Right renal pelvis (tissue), 4 donors: ENCODE results near the gene OR2C3. TPM values are rescaled to one million over a fixed set of nuclear protein-coding genes. Genes with fewer than 3 reads are reported as not detected.

ENCODE experiments used
- DNase-seq, 4 donors: peaks; one replicate each; pipeline ENCODE4 v3.0.0-alpha.2; 2013; ENCODE audit warnings: low read depth in 4 of 4, low spot score in 3 of 4, missing footprints in 1 of 4
- polyA plus RNA-seq, 4 donors: library from polyadenylated mRNA; unstranded; fragments of 120-200 nt; gene quantifications; one replicate each; pipeline ENCODE4 v1.2.1, GENCODE V29; 2013; ENCODE audit not compliant: insufficient read length in 4 of 4

OR2C3 gene
- polyA plus RNA-seq: 1 to 10 TPM in 1 of 4 donors, under 1 TPM in 3; 0.66 to 1.2 (median 0.92) TPM

DNA sequence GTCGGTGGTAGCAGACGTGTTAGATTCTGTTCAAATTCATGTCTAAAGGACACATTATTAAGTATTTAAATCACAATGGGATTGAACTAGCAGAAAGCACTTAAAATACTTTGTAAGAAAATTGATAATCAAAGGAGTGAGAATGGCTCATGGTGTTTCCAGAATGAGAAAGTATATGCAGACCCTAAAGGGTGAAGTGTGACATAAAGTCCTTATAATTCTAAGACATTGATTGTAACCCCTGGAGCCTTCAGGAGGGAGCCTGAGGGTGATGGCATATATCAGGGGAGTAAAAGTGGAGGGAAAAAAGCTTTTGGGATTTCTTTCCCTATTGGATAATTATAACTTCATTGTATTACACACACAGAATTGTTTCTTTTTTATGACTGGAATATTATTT, at the start of gene OR2C3:
Gene OR2C3, minus strand, starts transcription at position 101 of the 400 bp plus-strand sequence. CDS start 3,929 bp downstream, outside the sequence.
- DNase-seq: no peak

DNA sequence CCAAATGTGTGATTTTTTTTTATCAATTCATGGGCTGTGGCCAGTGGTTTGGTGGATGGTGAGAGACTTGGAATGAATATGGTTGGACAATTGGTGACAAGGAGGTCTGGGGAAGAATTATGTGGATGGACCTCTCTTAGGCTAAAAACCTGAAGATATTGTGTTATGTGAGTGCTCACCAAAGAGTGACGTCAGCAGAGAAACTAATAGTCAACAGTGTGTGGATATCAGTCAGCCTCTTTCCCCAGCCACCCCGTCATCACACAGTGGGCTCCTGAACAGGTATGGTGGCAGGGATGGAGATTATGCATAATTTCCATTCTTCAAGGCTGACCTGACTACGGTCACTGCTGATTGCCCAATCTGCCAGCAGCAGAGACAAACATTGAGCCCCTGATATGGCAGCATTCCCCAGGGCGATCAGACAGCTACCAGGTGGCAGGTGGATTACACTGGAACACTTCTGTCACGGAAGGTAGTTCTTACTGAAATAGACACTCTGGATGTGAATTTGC, 42.8 kb upstream of the OR2C3 start:
- DNase-seq: no peak

DNA sequence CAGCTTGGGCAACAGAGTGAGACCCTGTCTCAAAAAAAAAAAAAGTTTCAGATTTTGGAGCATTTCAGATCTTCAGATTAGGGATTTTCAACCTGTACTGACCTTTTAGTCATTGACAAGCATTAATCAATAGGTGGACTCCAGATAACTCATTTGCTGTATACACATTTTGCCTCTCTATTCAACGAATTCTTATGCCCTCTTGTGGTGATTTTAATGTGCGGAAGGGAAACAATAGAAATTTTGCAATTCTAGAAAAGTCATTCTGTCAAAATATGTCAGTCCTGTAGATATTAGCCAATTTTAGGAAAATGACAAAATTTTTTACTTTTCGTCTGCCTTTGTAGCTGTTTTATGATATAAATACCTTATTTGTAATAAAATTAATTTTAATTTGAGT, 40.3 kb upstream of the OR2C3 start:
- DNase-seq: peak in 2 of 4 donors; percentile 1 to 5

- no peak for DNase-seq
These were observed 38.4 kb upstream of the OR2C3 start for GRCh38 chr1:247574664-247575063.

DNA sequence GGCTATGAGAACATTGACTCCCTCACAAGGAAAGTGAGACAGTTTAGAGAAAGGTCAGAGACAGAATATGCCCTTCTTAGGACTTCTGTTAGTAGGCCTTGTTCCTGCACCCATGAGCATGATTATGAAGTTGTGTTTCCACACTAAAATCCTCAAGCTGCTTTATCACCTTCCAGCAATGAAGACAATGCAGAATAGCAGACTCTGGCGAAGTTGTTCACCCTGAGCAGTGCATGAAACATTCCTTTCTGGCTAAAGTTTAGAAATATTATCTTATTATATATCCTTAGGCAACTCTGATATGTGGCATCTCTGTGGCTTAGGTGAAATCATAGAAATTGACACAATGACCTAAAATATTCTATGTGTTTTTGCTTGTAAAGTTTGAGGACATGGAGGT, 38.0 kb upstream of the OR2C3 start:
- DNase-seq: no peak

DNA sequence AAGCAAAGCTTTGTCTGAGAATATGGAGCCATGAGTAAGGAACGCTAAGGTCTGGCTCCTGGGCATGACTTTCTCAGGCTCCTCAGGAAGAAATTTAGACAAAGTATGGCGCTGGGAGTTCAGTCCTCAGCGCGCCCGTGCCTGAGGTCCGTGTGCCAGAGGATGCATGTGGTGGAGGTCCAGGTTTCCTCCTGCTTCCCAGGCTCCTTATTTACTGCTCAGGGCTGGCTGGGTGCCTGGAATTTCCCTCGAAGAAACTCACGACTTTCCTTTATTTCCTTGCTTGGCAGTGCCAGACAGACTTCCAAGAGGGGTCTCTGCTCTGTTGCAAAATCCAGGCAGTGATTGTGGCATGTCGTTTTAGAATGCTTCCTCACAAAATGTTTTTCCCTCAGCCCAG, 26.0 kb upstream of the OR2C3 start:
- DNase-seq: no peak

- DNase-seq: no peak
These were observed 25.5 kb upstream of the OR2C3 start for GRCh38 chr1:247561711-247562110.

DNA sequence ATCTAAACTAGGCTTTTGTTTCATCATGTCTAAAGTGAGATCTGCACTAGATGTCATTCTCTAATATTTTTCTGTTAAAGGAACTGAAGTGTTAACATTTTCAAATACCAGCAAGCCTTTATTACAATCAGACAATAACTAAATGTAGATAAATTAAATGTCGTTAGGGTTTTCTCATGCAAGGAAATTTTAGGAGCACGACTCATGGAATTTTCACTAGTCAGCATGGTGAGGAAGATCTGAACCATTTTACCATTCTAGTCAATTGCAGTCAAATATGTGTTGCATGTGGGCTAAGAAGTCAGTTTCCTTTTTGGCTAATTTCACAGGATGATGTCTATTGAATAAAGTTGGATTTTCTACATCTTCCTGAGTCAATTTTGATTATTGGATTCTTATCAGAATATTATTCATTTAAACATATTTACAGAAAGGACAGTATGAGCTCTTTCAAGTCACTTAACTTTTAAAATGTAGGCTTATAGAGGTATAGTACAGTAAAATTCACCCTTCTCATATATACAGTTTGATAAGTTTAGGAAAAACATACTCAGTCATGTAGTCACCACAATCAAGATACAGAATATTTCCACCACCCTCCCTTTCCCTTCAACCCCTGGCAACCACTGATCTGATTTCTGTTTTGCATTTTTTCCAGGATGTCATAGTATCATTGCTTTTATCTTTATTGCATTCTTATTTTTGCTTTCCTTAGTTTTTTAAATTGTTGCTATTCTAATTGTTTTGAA, 21.9 kb upstream of the OR2C3 start:
- no peak for DNase-seq

DNA sequence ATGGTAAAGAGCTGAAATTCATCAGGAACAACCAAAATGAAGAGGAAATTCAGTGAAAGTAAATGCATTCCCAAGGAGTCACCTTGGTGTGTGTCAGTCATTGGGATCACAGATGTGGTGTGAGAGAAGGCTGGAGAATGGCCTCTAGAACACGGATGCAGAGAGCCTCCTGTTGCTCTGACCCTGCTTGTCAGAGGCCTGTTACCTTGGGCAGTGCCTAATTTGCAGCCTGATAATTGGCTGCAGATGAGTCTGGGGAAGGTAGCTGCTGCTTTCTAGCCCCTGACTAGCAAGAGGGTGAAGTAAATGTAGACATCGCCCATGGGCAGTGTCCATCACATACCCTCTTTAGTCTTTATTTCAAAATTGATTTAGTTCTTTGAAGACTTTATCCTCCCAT, 16.0 kb upstream of the OR2C3 start:
- no peak for DNase-seq

GRCh38 chr1:247551721-247552120, 15.5 kb upstream of the OR2C3 start:
- DNase-seq: no peak

GRCh38 chr1:247548769-247549182, 12.5 kb upstream of the OR2C3 start, which contains the start of gene GCSAML:
TSS of gene GCSAML (plus strand) at chr1:247549134. CDS start at chr1:247549192, 58 bp downstream.
- DNase-seq: no peak

DNA sequence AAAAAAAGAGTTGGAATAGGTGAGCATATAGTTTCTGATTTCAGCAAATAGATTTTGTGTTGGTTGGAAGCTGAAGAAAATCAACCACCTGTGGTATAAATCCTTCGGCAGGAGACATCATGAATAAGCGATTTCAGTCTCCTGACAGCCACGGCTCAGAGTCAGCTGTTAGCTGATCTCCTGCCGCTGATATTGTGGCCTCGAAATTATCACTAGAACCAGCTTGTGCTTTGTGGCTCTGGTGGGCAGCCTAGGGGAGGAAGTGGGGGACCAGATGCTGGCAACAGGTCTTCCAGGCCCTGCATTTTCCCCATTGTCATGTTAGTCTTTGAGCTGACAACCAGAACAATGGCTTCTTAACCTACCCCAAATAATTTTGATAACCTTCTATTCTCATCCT, 11.9 kb upstream of the OR2C3 start:
- DNase-seq: no peak

GRCh38 chr1:247542811-247543210, 6.6 kb upstream of the OR2C3 start:
- DNase-seq: no peak

GRCh38 chr1:247540581-247540980, 4.3 kb upstream of the OR2C3 start:
- no peak for DNase-seq

- DNase-seq: no peak
These were observed 3.0 kb upstream of the OR2C3 start for GRCh38 chr1:247539215-247539614.

- no peak for DNase-seq
These were observed 2.3 kb upstream of the OR2C3 start for GRCh38 chr1:247538561-247538960.

DNA sequence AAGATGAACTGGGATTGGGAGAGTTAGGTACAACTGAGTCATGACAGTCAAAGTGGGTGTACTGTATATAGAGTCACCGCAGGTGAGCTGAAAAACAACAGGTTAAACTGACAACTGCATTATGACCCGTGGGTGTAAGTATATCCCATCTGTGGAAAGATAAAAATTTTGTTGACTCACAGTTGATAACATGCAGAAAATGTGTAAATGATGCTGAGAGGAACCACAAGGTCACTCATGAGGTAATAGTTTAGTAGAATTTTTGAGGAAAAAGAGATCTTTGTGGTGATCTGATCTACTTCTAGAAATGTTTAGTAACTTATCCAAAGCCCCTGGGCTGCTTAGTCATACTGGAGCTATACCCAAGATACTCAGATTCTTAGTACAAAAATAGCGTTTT, 838 bp downstream of the OR2C3 start:
- DNase-seq: no peak

- no peak for DNase-seq
These were observed 4.3 kb downstream of the OR2C3 start for GRCh38 chr1:247531937-247532336.

DNA sequence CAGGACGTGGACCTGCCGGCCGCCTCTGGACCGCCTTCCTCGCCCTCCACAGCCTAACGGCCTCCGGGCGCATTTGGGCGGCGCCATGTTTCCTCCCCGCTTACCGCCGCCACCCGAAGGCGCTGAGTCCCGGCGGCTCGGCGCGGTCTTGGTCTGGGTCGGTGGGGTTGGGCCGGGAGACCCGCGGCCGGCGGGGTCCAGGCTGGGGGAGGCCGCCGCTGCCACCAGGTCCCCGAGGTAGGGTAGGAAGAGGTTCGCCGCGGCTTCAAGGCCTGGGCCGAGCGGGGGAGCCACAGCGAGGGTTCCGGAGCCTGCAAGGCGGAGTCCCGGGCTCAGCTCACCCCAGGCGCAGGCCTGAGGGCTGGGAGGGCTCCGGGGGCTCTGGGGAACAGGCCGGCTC, 5.5 kb downstream of the OR2C3 start:
- no peak for DNase-seq

- no peak for DNase-seq
These were observed 6.4 kb downstream of the OR2C3 start for GRCh38 chr1:247529771-247530355.

DNA sequence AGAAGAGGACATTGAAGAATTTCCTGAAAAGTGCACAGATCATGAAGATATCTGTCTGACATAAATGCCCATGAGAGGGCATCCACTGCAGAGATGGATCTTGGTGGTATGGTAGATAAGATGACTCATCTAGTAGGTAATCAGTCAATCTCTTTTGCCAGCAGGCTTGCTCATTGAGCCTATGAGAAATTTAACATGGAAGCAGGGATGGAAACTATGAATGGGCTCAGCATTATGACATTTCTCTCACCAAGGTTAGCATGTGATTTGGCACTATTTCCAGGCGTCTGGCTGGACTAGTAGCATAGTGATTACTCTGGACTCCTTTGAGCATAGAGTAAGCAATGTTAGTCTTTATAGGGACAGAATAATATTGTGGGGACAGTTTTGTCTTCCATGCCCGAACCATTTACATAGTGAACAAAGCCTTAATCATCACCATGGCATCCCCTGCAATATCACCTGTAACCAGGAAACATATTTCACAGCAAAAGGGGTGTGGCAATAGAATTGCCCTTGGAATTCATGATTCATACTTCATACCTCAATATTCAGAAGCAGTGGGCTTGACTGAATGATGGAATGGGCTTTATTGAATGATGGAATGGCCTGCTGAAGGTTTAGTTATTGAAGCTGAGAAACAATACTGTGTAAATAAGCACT, 7.3 kb downstream of the OR2C3 start:
- no peak for DNase-seq
